Measurements from ENCODE around the gene RPS6KA4.

The RPS6KA4 gene

GRCh38 chr11:64388894-64389293, 29.9 kb downstream of the RPS6KA4 start:
- no peaks in the 10 kb centered on the region for H3K36me3 ChIP-seq (ENCODE audit: control insufficient read depth, insufficient read depth, low read length)
- H3K4me1 ChIP-seq (ENCODE audit: control insufficient read depth, insufficient read depth, low read length), result peaks cover 6% of the 10 kb centered on the region
- no peak overlapping the region for H3K9ac ChIP-seq (ENCODE audit: low read length)
- H3K4me3 ChIP-seq (ENCODE audit: low read length), result no peak overlapping the region
- H3K27me3 ChIP-seq (ENCODE audit: control insufficient read depth, insufficient read depth, low read length), result peaks cover under 1% of the 10 kb centered on the region
- H3K9me3 ChIP-seq (ENCODE audit: control insufficient read depth, low read length), result no peaks in the 10 kb centered on the region

- Histone ChIP-seq H3K9ac (ENCODE audit: low read length) (no peak overlapping the region), H3K4me3 (ENCODE audit: low read length) (no peak overlapping the region), H3K27me3 (ENCODE audit: control insufficient read depth, insufficient read depth, low read length) (no peaks in the 10 kb centered on the region), H3K4me1 (ENCODE audit: control insufficient read depth, insufficient read depth, low read length) (no peaks in the 10 kb centered on the region), H3K36me3 (ENCODE audit: control insufficient read depth, insufficient read depth, low read length) (no peaks in the 10 kb centered on the region), H3K9me3 (ENCODE audit: control insufficient read depth, low read length) (no peaks in the 10 kb centered on the region)
Measured at GRCh38 chr11:64389851-64390250, 30.9 kb downstream of the RPS6KA4 start.

GRCh38 chr11:64390558-64390957, 31.6 kb downstream of the RPS6KA4 start:
- no peaks in the 10 kb centered on the region for H3K4me1 ChIP-seq (ENCODE audit: control insufficient read depth, insufficient read depth, low read length)
- no peak overlapping the region for H3K9ac ChIP-seq (ENCODE audit: low read length)
- no peaks in the 10 kb centered on the region for H3K9me3 ChIP-seq (ENCODE audit: control insufficient read depth, low read length)
- no peaks in the 10 kb centered on the region for H3K36me3 ChIP-seq (ENCODE audit: control insufficient read depth, insufficient read depth, low read length)
- no peak overlapping the region for H3K4me3 ChIP-seq (ENCODE audit: low read length)
- H3K27me3 ChIP-seq (ENCODE audit: control insufficient read depth, insufficient read depth, low read length), result no peaks in the 10 kb centered on the region

DNA sequence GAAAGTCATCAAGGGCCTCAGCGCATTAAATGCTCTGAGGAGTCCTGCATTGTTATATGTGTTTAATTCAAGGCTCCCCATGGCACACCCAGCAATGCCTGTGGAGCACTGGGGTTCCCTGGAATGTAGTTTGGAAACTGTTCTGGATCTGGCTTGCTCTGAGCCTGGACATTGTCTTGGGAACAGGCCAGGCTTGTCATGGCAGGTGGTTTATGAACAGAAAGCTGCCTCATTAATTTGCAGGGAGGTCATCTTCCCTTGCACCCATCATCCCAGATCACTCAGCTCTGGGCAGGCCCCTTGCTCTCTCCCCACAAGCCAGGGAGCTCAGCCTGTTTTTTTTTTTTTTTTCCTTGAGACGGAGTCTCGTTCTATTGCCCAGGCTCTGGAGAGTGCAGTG, 32.9 kb downstream of the RPS6KA4 start:
- H3K4me3 ChIP-seq (ENCODE audit: low read length), result no peak overlapping the region
- H3K9me3 ChIP-seq (ENCODE audit: control insufficient read depth, low read length), result no peaks in the 10 kb centered on the region
- H3K9ac ChIP-seq (ENCODE audit: low read length), result no peak overlapping the region
- no peaks in the 10 kb centered on the region for H3K27me3 ChIP-seq (ENCODE audit: control insufficient read depth, insufficient read depth, low read length)
- no peaks in the 10 kb centered on the region for H3K36me3 ChIP-seq (ENCODE audit: control insufficient read depth, insufficient read depth, low read length)
- no peaks in the 10 kb centered on the region for H3K4me1 ChIP-seq (ENCODE audit: control insufficient read depth, insufficient read depth, low read length)

DNA sequence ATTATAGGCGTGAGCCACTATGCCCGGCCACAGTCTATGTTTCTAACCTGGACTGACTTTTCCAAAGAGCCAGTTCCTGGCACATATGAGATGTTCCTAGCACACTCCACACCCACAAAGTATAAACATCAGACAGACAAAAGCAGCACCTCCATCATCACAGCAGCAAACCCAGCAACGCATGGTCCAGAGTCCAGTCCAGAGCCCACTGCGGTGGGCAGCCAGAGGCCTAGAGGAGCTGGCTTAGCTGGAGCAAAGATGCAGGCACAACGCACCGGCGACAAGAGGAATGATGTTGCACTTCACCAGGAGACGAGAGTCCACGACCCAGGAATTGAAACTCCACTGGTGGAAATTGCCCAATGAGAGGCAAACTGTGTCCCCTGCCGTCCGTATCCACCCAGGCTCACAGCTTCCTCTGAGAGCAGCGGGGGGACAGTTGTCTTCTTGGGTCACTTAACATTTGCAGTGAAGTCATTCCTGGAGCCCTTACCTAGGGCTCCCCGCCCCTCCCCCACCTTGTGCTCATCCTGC, 36.6 kb downstream of the RPS6KA4 start:
- Histone ChIP-seq H3K27me3 (ENCODE audit: control insufficient read depth, insufficient read depth, low read length) (peaks cover 4% of the 10 kb centered on the region), H3K9me3 (ENCODE audit: control insufficient read depth, low read length) (no peaks in the 10 kb centered on the region), H3K36me3 (ENCODE audit: control insufficient read depth, insufficient read depth, low read length) (no peaks in the 10 kb centered on the region), H3K4me3 (ENCODE audit: low read length) (no peak overlapping the region), H3K9ac (ENCODE audit: low read length) (no peak overlapping the region), H3K4me1 (ENCODE audit: control insufficient read depth, insufficient read depth, low read length) (peaks cover 9% of the 10 kb centered on the region)

GRCh38 chr11:64396079-64396591, 37.2 kb downstream of the RPS6KA4 start:
- no peak overlapping the region for H3K9ac ChIP-seq (ENCODE audit: low read length)
- peaks cover 12% of the 10 kb centered on the region for H3K4me1 ChIP-seq (ENCODE audit: control insufficient read depth, insufficient read depth, low read length)
- H3K9me3 ChIP-seq (ENCODE audit: control insufficient read depth, low read length), result no peaks in the 10 kb centered on the region
- H3K36me3 ChIP-seq (ENCODE audit: control insufficient read depth, insufficient read depth, low read length), result no peaks in the 10 kb centered on the region
- H3K4me3 ChIP-seq (ENCODE audit: low read length), result no peak overlapping the region
- peaks cover 4% of the 10 kb centered on the region for H3K27me3 ChIP-seq (ENCODE audit: control insufficient read depth, insufficient read depth, low read length)

GRCh38 chr11:64400102-64400501, 41.1 kb downstream of the RPS6KA4 start:
- H3K27me3 ChIP-seq (ENCODE audit: control insufficient read depth, insufficient read depth, low read length), result peaks cover 4% of the 10 kb centered on the region

DNA sequence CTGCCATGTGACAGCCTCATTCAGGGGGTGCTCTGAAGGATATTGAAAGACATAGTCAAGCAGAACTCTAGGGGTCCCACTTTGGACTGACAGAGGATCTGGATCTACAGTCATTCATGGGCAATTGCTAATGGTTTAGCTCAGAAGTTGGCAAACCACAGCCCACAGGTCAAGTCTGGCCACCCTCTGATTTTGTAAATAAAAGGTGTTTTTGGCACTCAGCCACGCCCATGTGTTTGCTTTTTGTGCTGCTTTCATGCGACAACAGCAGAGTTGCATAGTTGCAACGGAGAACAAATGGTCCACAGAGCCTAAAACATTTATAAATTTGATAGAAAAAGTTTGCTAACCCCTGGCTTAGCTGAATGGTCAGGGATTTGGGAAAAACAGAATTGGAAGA, 41.7 kb downstream of the RPS6KA4 start:
- Histone ChIP-seq H3K9ac (ENCODE audit: low read length) (no peak overlapping the region), H3K4me1 (ENCODE audit: control insufficient read depth, insufficient read depth, low read length) (peaks cover 12% of the 10 kb centered on the region), H3K9me3 (ENCODE audit: control insufficient read depth, low read length) (no peaks in the 10 kb centered on the region), H3K27me3 (ENCODE audit: control insufficient read depth, insufficient read depth, low read length) (peaks cover 4% of the 10 kb centered on the region), H3K4me3 (ENCODE audit: low read length) (no peak overlapping the region), H3K36me3 (ENCODE audit: control insufficient read depth, insufficient read depth, low read length) (no peaks in the 10 kb centered on the region)

More at GRCh38 chr11:64400102-64400501, 41.1 kb downstream of the RPS6KA4 start:
- H3K4me1 ChIP-seq (ENCODE audit: control insufficient read depth, insufficient read depth, low read length), result peaks cover 12% of the 10 kb centered on the region
- H3K36me3 ChIP-seq (ENCODE audit: control insufficient read depth, insufficient read depth, low read length), result no peaks in the 10 kb centered on the region
- H3K9ac ChIP-seq (ENCODE audit: low read length), result no peak overlapping the region
- H3K4me3 ChIP-seq (ENCODE audit: low read length), result no peak overlapping the region
- no peaks in the 10 kb centered on the region for H3K9me3 ChIP-seq (ENCODE audit: control insufficient read depth, low read length)

DNA sequence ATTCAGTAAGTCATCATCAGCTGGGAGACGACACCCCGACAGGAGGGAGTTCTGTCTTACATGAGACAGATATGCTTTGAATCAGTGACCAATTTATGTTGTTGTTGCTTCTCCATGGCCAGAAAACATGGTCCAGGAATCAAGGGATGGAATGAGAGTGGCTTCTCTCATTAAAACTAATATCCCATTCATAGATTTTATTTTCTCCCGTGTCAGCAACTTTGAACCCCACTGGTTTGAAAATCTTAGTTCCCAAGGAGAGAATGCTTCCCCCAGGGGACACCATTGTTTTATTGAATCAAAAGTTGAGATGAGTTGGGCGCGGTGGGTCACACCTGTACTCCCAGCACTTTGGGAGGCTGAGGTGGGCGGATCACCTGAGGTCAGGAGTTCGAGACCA, 42.8 kb downstream of the RPS6KA4 start:
- peaks cover 4% of the 10 kb centered on the region for H3K27me3 ChIP-seq (ENCODE audit: control insufficient read depth, insufficient read depth, low read length)
- H3K4me3 ChIP-seq (ENCODE audit: low read length), result no peak overlapping the region
- no peaks in the 10 kb centered on the region for H3K36me3 ChIP-seq (ENCODE audit: control insufficient read depth, insufficient read depth, low read length)
- no peaks in the 10 kb centered on the region for H3K9me3 ChIP-seq (ENCODE audit: control insufficient read depth, low read length)
- H3K9ac ChIP-seq (ENCODE audit: low read length), result no peak overlapping the region
- peaks cover 12% of the 10 kb centered on the region for H3K4me1 ChIP-seq (ENCODE audit: control insufficient read depth, insufficient read depth, low read length)

- Histone ChIP-seq H3K36me3 (ENCODE audit: control insufficient read depth, insufficient read depth, low read length) (no peaks in the 10 kb centered on the region), H3K4me3 (ENCODE audit: low read length) (no peak overlapping the region), H3K4me1 (ENCODE audit: control insufficient read depth, insufficient read depth, low read length) (peaks cover 12% of the 10 kb centered on the region), H3K9me3 (ENCODE audit: control insufficient read depth, low read length) (no peaks in the 10 kb centered on the region), H3K9ac (ENCODE audit: low read length) (no peak overlapping the region), H3K27me3 (ENCODE audit: control insufficient read depth, insufficient read depth, low read length) (peaks cover 4% of the 10 kb centered on the region)
Measured at GRCh38 chr11:64403106-64403505, 44.1 kb downstream of the RPS6KA4 start.

DNA sequence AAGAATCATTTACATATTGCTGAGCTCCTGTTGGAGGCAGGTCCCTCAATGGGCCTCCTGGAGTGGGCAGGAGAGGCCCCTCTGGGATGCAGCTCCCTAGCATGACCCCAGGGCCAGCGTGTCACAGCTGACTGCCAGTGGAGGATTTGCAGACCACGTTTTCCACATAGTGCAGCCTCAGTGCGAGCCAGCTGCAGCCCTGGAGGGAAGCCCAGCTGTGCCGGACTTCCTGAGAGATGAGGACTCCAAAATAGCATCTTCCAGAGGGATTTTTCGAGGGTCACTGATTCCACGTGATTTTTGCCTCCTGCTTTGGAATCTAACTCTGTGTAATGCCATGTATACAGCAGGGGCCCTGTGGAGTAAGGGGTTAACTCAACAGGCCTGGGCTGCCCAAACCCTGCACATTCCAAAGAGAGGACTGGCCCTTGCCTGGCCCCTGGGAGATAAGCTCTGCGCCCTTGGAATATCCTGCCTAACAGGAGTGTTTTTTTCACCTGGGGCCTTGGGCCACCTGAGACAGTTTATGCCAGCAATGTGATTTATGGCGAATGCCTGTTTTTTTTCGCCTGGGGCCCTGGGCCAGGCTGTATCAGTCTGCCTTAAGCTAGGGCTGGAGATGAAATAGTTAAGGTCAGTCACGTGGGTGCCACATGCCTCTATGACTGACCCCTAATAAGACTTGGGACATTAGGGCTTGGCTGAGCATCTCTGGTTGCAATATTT, 47.4 kb downstream of the RPS6KA4 start:
- peaks cover 6% of the 10 kb centered on the region for H3K27me3 ChIP-seq (ENCODE audit: control insufficient read depth, insufficient read depth, low read length)
- H3K9ac ChIP-seq (ENCODE audit: low read length), result no peak overlapping the region
- no peaks in the 10 kb centered on the region for H3K9me3 ChIP-seq (ENCODE audit: control insufficient read depth, low read length)
- no peak overlapping the region for H3K4me3 ChIP-seq (ENCODE audit: low read length)
- H3K36me3 ChIP-seq (ENCODE audit: control insufficient read depth, insufficient read depth, low read length), result no peaks in the 10 kb centered on the region
- H3K4me1 ChIP-seq (ENCODE audit: control insufficient read depth, insufficient read depth, low read length), result no peaks in the 10 kb centered on the region

DNA sequence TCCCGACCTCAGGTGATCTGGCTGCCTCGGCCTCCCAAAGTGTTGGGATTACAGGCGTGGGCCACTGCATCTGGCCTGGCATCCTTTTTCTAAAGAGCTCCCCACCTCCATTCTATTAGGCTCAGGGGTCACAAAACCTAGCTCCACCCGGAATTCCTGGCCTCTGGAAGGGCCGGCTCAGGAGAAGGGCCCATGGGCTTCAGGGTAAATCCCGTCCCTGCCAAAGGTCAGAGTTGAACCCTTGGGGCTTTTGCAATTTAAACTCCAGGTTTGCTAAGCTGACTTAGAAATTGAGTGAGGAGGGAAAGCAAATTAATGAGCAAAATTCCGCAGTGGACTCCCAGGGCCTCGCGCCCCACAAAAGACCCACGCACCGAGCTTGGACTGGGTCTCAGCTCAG, 48.3 kb downstream of the RPS6KA4 start:
- Histone ChIP-seq H3K36me3 (ENCODE audit: control insufficient read depth, insufficient read depth, low read length) (no peaks in the 10 kb centered on the region), H3K4me1 (ENCODE audit: control insufficient read depth, insufficient read depth, low read length) (no peaks in the 10 kb centered on the region), H3K9ac (ENCODE audit: low read length) (no peak overlapping the region), H3K4me3 (ENCODE audit: low read length) (no peak overlapping the region), H3K27me3 (ENCODE audit: control insufficient read depth, insufficient read depth, low read length) (peaks cover 6% of the 10 kb centered on the region), H3K9me3 (ENCODE audit: control insufficient read depth, low read length) (no peaks in the 10 kb centered on the region)

Data from mucosa of stomach (tissue), 1 donor.